ENCODE measurements around the gene ZNF286A. TPM values are rescaled to one million over a fixed set of nuclear protein-coding genes. Genes with fewer than 3 reads are reported as not detected.
"Not testable (repeated sequence)": the region's sequence is repeated elsewhere in the genome, so short reads cannot be mapped to it uniquely, and the experiment has no call there.

ZNF286A gene
- total RNA-seq, 1 experiment from 2014 or later, result 25.5 TPM

DNA sequence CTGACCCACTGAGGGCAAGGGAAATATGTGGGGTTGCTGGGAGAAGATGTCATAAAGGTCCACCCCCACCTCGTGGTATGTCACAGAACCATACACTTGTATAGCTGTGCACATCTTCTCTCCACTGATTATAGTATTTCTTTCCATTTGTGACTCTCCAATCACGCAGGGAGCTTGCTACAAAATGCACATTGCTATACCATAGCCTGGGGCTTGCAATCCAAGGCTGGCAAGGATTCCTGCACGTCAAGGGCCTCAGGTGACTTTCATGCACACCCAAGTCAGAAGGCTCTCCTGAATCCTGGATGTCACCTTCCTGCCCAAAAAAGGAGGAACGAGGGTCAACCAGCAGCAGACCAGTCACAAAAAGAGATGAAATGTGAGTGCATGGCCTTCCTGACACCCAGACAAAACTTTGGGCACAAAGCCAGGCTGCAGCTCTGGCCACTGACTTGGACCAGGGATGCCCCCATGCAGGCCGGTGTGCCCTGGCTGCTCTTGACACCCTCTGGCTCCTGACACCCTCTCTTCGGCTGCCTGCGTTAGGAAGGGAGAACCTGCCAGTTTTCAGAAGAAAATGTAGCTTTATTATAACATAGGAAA, 44.6 kb downstream of the ZNF286A start:
- Histone ChIP-seq H3K4me1 (ENCODE audit: control insufficient read depth, insufficient read depth, low read length) (no peaks in the 10 kb centered on the region), H3K4me3 (ENCODE audit: low read depth in 2 of 2, low read length in 2 of 2) (no peak overlapping the region), H3K27ac (ENCODE audit: low read length) (no peak overlapping the region), H3K36me3 (ENCODE audit: control insufficient read depth, insufficient read depth, low read length) (no peaks in the 10 kb centered on the region), H3K27me3 (ENCODE audit: control insufficient read depth, insufficient read depth, low read length) (no peaks in the 10 kb centered on the region), H3K9me3 (ENCODE audit: control insufficient read depth, insufficient read depth, low read depth, low read length) (no peaks in the 10 kb centered on the region)
- TF ChIP-seq, protein P1, sequence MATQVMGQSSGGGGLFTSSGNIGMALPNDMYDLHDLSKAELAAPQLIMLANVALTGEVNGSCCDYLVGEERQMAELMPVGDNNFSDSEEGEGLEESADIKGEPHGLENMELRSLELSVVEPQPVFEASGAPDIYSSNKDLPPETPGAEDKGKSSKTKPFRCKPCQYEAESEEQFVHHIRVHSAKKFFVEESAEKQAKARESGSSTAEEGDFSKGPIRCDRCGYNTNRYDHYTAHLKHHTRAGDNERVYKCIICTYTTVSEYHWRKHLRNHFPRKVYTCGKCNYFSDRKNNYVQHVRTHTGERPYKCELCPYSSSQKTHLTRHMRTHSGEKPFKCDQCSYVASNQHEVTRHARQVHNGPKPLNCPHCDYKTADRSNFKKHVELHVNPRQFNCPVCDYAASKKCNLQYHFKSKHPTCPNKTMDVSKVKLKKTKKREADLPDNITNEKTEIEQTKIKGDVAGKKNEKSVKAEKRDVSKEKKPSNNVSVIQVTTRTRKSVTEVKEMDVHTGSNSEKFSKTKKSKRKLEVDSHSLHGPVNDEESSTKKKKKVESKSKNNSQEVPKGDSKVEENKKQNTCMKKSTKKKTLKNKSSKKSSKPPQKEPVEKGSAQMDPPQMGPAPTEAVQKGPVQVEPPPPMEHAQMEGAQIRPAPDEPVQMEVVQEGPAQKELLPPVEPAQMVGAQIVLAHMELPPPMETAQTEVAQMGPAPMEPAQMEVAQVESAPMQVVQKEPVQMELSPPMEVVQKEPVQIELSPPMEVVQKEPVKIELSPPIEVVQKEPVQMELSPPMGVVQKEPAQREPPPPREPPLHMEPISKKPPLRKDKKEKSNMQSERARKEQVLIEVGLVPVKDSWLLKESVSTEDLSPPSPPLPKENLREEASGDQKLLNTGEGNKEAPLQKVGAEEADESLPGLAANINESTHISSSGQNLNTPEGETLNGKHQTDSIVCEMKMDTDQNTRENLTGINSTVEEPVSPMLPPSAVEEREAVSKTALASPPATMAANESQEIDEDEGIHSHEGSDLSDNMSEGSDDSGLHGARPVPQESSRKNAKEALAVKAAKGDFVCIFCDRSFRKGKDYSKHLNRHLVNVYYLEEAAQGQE (IDR thresholded peaks at IDR 0.05; ENCODE audit: insufficient read depth in 1 of 2, low read depth in 2 of 2, low read length in 1 of 2), result no peak
- TF ChIP-seq POLR2AphosphoS5 (IDR thresholded peaks at IDR 0.05; ENCODE audit: low read depth, low read length) (no peak), SIN3A (IDR thresholded peaks at IDR 0.05; ENCODE audit: borderline replicate concordance, insufficient read depth, low read depth, low read length) (no peak), TCF7L2 (IDR thresholded peaks at IDR 0.05; ENCODE audit: low read depth, low read length) (no peak)
- TF ChIP-seq, protein P2, sequence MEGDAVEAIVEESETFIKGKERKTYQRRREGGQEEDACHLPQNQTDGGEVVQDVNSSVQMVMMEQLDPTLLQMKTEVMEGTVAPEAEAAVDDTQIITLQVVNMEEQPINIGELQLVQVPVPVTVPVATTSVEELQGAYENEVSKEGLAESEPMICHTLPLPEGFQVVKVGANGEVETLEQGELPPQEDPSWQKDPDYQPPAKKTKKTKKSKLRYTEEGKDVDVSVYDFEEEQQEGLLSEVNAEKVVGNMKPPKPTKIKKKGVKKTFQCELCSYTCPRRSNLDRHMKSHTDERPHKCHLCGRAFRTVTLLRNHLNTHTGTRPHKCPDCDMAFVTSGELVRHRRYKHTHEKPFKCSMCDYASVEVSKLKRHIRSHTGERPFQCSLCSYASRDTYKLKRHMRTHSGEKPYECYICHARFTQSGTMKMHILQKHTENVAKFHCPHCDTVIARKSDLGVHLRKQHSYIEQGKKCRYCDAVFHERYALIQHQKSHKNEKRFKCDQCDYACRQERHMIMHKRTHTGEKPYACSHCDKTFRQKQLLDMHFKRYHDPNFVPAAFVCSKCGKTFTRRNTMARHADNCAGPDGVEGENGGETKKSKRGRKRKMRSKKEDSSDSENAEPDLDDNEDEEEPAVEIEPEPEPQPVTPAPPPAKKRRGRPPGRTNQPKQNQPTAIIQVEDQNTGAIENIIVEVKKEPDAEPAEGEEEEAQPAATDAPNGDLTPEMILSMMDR (IDR thresholded peaks at IDR 0.05), result no peak
- DNase-seq (ENCODE audit: low read depth, low spot score) (no peak), ATAC-seq (no peak)
- ChIA-PET CTCF (no interaction called here), POLR2A (interaction anchor here (0.6 kb wide), 1 partner anchor 686 kb away, joined by 13 read pairs; no protein-coding TSS in a partner anchor)
- no TSS peak for BruUV-seq (replicated peaks)
- in situ Hi-C loops (cut with HindIII; ENCODE audit: low pct_unique_long_range_greater_than_20kb, low sequenced_read_pairs) (no loop called here), intact Hi-C loops (cut with micrococcal nuclease; ENCODE audit: unreplicated experiment) (no loop called here)

DNA sequence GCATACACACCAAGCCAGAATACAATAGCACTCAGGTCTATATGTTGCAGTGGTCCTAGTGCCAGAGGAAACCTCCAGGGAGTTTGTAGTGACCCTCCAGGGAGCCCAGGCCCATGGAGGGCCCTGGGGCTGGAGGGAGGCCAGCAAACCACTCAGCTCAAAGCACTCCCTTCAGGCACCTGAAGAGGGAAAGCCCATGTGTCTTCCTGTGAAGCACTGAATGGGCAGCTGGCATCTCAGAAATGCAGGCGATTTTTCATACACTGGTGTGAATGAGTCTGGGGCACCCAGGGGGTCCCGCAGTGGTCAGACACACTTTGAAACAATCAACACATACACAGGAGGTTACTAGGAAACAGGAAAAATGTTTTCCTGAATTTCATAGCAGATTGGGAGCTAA, 45.3 kb downstream of the ZNF286A start:
- intact Hi-C loops (cut with micrococcal nuclease; ENCODE audit: unreplicated experiment), result no loop called here
- TF ChIP-seq SIN3A (IDR thresholded peaks at IDR 0.05; ENCODE audit: borderline replicate concordance, insufficient read depth, low read depth, low read length) (no peak), POLR2AphosphoS5 (IDR thresholded peaks at IDR 0.05; ENCODE audit: low read depth, low read length) (no peak), TCF7L2 (IDR thresholded peaks at IDR 0.05; ENCODE audit: low read depth, low read length) (no peak)
- TF ChIP-seq, protein P1 (IDR thresholded peaks at IDR 0.05; ENCODE audit: insufficient read depth in 1 of 2, low read depth in 2 of 2, low read length in 1 of 2), result no peak
- TF ChIP-seq, protein P2 (IDR thresholded peaks at IDR 0.05), result no peak
- ChIA-PET CTCF (interaction anchor here (0.6 kb wide), 1 partner anchor 220 kb away, joined by 4 read pairs; no protein-coding TSS in a partner anchor), POLR2A (no interaction called here)
- Histone ChIP-seq H3K9me3 (ENCODE audit: control insufficient read depth, insufficient read depth, low read depth, low read length) (no peaks in the 10 kb centered on the region), H3K36me3 (ENCODE audit: control insufficient read depth, insufficient read depth, low read length) (no peaks in the 10 kb centered on the region), H3K4me1 (ENCODE audit: control insufficient read depth, insufficient read depth, low read length) (no peaks in the 10 kb centered on the region), H3K27me3 (ENCODE audit: control insufficient read depth, insufficient read depth, low read length) (no peaks in the 10 kb centered on the region), H3K4me3 (ENCODE audit: low read depth in 2 of 2, low read length in 2 of 2) (no peak overlapping the region), H3K27ac (ENCODE audit: low read length) (no peak overlapping the region)
- BruUV-seq (replicated peaks), result no TSS peak
- ATAC-seq, result no peak
- in situ Hi-C loops (cut with HindIII; ENCODE audit: low pct_unique_long_range_greater_than_20kb, low sequenced_read_pairs), result no loop called here
- DNase-seq (ENCODE audit: low read depth, low spot score), result no peak

DNA sequence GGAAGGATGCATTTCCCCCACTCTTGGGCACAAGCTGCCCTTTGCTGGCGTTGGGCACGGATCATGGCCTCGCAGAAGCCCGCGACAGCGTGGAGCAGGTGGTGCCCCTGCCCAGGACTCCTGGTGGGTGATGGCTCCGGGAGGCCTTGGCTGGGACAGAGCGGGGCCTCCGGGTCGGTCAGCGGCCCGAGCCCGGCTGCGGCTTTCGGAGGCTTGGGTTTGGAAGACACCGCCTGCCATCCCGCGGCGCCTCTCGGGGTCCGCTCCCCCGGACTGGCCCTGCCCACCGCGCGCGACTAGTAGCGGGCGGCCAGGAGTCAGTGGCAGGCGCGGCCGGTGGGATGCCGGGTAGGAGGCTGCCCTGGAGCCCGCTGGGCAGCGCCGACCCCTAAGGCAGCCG, 49.9 kb downstream of the ZNF286A start:
- H3K36me3 ChIP-seq (ENCODE audit: control insufficient read depth, insufficient read depth, low read length); BruUV-seq (replicated peaks); intact Hi-C loops (cut with micrococcal nuclease; ENCODE audit: unreplicated experiment): not testable (repeated sequence)

More for the DNA sequence above, 49.9 kb downstream of the ZNF286A start:
- CTCF ChIA-PET; H3K4me1 ChIP-seq (ENCODE audit: control insufficient read depth, insufficient read depth, low read length); H3K27me3 ChIP-seq (ENCODE audit: control insufficient read depth, insufficient read depth, low read length); DNase-seq (ENCODE audit: low read depth, low spot score); ATAC-seq; H3K9me3 ChIP-seq (ENCODE audit: control insufficient read depth, insufficient read depth, low read depth, low read length); H3K4me3 ChIP-seq (ENCODE audit: low read depth in 2 of 2, low read length in 2 of 2); POLR2A ChIA-PET; in situ Hi-C loops (cut with HindIII; ENCODE audit: low pct_unique_long_range_greater_than_20kb, low sequenced_read_pairs); H3K27ac ChIP-seq (ENCODE audit: low read length): not testable (repeated sequence)
